ENCODE results near the gene GGNBP2. TPM values are rescaled to one million over a fixed set of nuclear protein-coding genes. Genes with fewer than 3 reads are reported as not detected.

Gene GGNBP2
- total and polyA plus RNA-seq, 4 donors = 64.0 to 76.3 (median 68.9) TPM

DNA sequence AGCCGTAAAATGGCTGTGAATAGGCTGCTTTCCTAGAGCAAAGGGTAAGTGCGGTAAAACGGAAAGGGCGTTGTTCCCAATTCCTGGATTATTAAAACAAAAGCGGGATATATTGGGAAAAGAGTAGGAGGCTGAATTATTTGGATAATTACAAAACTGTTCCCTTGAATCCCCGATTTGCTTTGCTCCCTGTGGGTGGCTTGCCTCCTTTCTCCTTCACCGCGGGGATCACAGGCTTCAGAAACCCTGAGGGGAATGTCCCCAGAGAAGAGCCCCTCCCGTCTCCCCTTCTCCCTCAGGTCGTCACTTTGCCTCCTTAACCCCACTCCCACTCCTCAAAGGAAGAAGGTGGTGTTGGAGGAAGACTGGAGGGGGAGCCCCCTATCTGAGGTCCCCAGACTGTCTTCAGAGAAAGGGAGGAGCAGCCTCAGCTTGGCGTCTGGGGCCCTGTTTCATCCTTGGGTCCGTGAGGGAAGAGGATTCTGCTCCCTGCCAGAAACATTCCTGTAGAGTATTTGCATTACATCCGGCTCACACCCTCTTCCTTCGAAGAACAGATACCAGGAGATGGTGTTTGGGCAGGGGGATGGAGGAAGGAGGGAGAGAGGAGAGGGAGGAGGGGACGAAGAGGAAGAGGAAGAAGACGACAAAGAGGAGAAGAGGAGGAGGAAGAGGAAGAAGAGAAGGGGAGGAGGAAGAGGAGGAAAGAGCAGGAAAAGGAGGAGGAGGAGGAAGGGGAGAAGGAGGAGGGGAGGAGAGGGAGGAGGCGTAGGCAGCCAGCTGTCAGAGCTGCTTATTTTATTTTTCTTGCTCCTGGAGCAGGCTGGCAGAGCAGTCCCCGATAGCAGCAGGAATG lies 88.4 kb downstream of the GGNBP2 start:
- H3K36me3 ChIP-seq (ENCODE audit: control insufficient read depth, insufficient read depth, low read length) = no peaks in the 10 kb centered on the region
- DNase-seq (ENCODE audit: low read depth in 4 of 6, low spot score in 6 of 6) = peak in 1 of 6 donors; percentile 77
- H3K27ac ChIP-seq (ENCODE audit: low read depth, low read length) = no peak overlapping the region
- H3K4me3 ChIP-seq (ENCODE audit: low read depth, low read length) = no peak overlapping the region
- H3K27me3 ChIP-seq (ENCODE audit: control insufficient read depth, insufficient read depth, low read length) = peaks cover 20% of the 10 kb centered on the region
- peaks cover 22% of the 10 kb centered on the region for H3K4me1 ChIP-seq (ENCODE audit: control insufficient read depth, insufficient read depth, low read length)
- H3K9me3 ChIP-seq (ENCODE audit: control insufficient read depth, insufficient read depth, low read length) = no peaks in the 10 kb centered on the region
- 32% methylated on average over 5 of the region's 18 CpGs for WGBS (ENCODE audit: insufficient coverage)

Other genes with a start within 250 kb of the GGNBP2 start
- not detected for gene TBC1D3G, start 221.0 kb upstream of the GGNBP2 start, total RNA-seq
- gene TBC1D3G, start 221.0 kb upstream of the GGNBP2 start, polyA plus RNA-seq (ENCODE audit: insufficient read length in 2 of 2) = not detected
- not detected for gene TBC1D3H, start 156.5 kb upstream of the GGNBP2 start, total RNA-seq
- not detected for gene TBC1D3H, start 156.5 kb upstream of the GGNBP2 start, polyA plus RNA-seq (ENCODE audit: insufficient read length in 2 of 2)
- gene ZNHIT3, start 58.2 kb upstream of the GGNBP2 start, total RNA-seq = 10 to 100 TPM; 35.2 to 54.8 TPM
- 10 to 100 TPM; 72.6 to 73.6 TPM for gene ZNHIT3, start 58.2 kb upstream of the GGNBP2 start, polyA plus RNA-seq (ENCODE audit: insufficient read length in 2 of 2)
- 10 to 100 TPM; 33.8 to 38.6 TPM for gene MYO19, start 10.1 kb upstream of the GGNBP2 start, total RNA-seq
- 10 to 100 TPM; 29.0 to 46.8 TPM for gene MYO19, start 10.1 kb upstream of the GGNBP2 start, polyA plus RNA-seq (ENCODE audit: insufficient read length in 2 of 2)
- gene PIGW, start 9.9 kb upstream of the GGNBP2 start, total RNA-seq = 1 to 10 TPM; 5.2 to 9.0 TPM
- gene PIGW, start 9.9 kb upstream of the GGNBP2 start, polyA plus RNA-seq (ENCODE audit: insufficient read length in 2 of 2) = 10 to 100 TPM in 1 of 2 donors, 1 to 10 TPM in 1; 8.1 to 11.6 TPM
- gene DHRS11, start 47.0 kb downstream of the GGNBP2 start, total RNA-seq = 1 to 10 TPM; 6.0 to 9.4 TPM
- gene DHRS11, start 47.0 kb downstream of the GGNBP2 start, polyA plus RNA-seq (ENCODE audit: insufficient read length in 2 of 2) = 10 to 100 TPM; 20.6 to 24.5 TPM
- 1 to 10 TPM; 2.7 to 4.2 TPM for gene MRM1, start 56.7 kb downstream of the GGNBP2 start, total RNA-seq
- gene MRM1, start 56.7 kb downstream of the GGNBP2 start, polyA plus RNA-seq (ENCODE audit: insufficient read length in 2 of 2) = 1 to 10 TPM; 3.9 to 6.1 TPM